ENCODE results near the gene ICA1.

Gene ICA1

DNA sequence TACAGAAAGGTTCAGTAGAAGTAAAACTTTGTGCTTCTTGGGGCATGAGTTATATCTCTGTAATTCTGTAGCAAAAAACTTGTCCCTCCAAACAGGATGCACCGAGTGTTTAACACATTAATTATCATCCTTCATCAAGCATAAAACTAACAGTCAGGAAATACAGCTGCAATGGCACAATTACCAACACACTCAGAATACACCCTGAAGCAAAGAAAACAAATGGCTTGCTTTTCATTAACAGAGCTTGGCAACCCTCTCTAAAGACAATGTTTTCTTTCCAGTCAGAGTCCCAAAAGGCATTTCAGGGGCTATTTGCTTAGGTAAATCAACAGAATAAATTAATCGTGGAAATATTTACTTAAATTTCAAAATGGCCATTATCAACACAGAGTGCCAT, 107.7 kb downstream of the ICA1 start:
- no peak for DNase-seq (ENCODE audit: extremely low read depth, low read depth)
- TF ChIP-seq, protein P1, sequence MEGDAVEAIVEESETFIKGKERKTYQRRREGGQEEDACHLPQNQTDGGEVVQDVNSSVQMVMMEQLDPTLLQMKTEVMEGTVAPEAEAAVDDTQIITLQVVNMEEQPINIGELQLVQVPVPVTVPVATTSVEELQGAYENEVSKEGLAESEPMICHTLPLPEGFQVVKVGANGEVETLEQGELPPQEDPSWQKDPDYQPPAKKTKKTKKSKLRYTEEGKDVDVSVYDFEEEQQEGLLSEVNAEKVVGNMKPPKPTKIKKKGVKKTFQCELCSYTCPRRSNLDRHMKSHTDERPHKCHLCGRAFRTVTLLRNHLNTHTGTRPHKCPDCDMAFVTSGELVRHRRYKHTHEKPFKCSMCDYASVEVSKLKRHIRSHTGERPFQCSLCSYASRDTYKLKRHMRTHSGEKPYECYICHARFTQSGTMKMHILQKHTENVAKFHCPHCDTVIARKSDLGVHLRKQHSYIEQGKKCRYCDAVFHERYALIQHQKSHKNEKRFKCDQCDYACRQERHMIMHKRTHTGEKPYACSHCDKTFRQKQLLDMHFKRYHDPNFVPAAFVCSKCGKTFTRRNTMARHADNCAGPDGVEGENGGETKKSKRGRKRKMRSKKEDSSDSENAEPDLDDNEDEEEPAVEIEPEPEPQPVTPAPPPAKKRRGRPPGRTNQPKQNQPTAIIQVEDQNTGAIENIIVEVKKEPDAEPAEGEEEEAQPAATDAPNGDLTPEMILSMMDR (IDR thresholded peaks at IDR 0.05; ENCODE audit: low read depth, low read length, missing control alignments): no peak
- no peak overlapping the region for H3K4me3 ChIP-seq (replicated peaks; ENCODE audit: low read depth, low read length)

DNA sequence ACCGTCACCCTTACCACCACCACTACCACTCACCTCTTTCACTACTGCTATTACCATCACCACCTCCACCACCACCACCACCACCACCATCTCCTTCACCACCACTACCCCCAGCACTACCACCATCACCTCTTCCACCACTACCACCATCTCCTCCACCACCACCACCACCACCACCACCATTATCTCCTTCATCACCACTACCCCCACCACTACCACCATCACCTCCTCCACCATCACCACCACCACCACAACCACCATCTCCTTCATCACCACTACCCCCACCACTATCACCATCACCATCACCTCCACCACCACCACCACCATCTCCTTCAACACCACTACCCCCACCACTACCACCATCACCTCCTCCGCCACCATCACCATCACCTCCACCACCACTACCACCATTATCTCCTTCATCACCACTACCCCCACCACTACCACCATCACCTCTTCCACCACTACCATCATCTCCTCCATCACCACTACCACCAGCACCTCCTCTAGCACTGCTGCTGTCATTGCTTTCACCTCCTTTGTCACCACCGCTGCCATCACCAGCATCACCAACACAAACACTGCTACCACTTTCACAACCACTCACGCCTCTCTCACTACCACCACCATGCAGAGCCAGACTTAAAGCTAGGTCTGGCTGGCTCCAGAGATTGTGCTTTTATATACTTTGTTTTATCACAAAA, 109.3 kb downstream of the ICA1 start:
- TF ChIP-seq, protein P1 (IDR thresholded peaks at IDR 0.05; ENCODE audit: low read depth, low read length, missing control alignments): no peak
- no peak for DNase-seq (ENCODE audit: extremely low read depth, low read depth)

DNA sequence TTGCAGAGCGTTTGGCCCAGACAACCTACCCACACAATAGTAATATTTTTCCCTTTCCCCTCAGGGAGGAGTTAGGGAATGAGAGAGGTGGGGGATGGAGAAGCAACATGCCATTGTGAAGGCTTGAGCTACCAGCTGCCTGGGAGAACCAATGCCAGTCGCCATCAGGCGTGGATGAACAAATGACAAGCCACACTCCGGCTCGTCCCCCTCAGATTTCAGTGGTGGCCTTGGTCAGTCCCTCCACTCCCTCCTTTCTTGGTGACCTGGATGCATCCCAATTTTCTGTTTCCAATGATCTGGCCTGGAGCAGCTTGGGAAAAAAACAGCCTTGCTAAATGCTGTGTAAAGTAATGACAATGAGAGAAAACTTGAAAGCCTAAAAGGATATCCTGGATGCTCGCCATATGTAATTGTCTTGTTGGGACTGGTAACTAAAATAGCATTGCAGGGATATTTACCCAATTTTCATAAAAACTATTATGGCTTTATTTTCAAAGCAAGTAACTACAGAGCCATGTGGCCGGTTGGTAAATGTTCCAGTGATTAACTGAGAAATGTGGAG, 110.7 kb downstream of the ICA1 start:
- no peak for DNase-seq (ENCODE audit: extremely low read depth, low read depth)
- TF ChIP-seq, protein P1 (IDR thresholded peaks at IDR 0.05; ENCODE audit: low read depth, low read length, missing control alignments): no peak
- no peak overlapping the region for H3K4me3 ChIP-seq (replicated peaks; ENCODE audit: low read depth, low read length)

More for the DNA sequence above, 109.3 kb downstream of the ICA1 start:
- H3K4me3 ChIP-seq (replicated peaks; ENCODE audit: low read depth, low read length): no peak overlapping the region

DNA sequence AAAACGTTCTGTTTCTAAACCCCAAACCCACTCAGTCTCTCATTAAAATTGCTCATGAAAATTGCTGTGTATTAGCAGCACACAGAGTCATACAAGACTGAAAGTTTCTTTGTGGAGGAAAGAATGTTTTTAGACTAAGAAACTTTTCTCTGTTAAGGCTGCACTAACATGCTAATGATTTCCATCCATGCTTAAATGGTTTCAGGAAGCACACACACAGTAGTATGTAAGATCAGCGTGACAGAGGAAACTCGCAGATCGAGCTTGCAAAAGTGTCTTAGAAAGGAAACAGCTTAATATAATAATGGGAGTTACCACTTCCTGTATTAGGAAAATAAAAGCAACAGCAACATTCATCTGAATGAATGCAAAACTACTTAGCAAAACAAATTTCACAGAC, 112.7 kb downstream of the ICA1 start:
- TF ChIP-seq, protein P1 (IDR thresholded peaks at IDR 0.05; ENCODE audit: low read depth, low read length, missing control alignments): no peak
- H3K4me3 ChIP-seq (replicated peaks; ENCODE audit: low read depth, low read length): no peak overlapping the region
- no peak for DNase-seq (ENCODE audit: extremely low read depth, low read depth)

DNA sequence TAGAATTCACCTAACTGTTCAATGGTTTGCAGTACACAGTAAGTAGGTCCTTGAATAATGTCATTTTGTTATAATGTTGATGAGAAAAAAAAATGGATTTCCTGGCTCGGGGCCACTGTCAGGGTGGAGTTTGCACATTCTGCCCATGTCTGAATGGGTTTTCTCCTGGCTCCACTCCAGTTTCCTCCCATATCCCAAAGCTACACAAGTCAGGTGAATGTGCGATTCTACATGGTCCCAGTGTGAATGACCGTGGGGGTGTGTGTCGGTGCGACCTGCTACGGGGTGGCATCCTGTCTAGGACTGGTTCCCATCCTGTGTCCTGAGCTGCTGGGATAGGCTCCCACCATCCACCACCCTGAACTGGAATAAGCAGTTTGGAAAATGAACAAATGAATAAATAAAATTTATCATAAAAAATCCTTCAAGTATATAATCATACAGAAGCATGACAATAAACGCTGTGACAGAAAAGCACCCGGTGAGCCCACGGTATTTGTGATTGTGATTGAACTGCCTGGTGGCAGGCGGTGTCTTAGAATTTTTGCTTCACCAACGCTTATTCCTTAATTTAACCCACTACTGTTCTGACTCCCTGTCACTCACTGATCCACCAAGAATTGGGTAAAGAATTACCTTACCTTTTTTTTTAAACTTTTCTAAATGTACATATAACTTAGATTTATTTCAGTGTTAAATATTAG, 114.1 kb downstream of the ICA1 start:
- no peak for DNase-seq (ENCODE audit: extremely low read depth, low read depth)
- H3K4me3 ChIP-seq (replicated peaks; ENCODE audit: low read depth, low read length): no peak overlapping the region
- TF ChIP-seq, protein P1 (IDR thresholded peaks at IDR 0.05; ENCODE audit: low read depth, low read length, missing control alignments): no peak

DNA sequence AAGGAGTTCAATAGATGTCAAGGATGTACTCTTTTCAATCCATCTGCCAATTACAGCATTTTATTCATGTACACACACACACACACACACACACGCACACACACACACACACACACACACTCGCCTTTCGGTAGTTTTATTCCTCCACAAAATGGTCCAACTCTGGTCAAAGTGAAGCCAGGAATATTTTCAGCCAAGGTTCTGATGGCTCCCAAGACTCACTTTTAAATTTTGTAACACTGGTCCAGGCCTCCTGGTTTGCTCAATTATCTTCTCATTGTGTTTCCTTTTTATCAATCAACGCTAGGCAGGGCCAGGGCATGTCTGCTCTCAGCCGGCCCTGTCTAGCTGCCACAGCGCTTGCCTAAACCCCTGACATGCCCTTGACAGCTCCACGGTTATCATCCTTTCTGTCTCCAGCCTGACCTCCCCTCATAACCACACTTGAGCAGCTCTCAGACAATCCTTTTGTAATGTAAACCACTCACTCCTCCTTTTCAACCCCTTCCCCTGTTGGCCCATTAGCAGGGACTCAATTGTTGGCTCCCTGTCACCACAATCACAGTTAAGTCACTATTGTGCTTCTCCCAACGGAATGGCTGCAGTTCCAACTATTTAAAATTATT, 115.1 kb downstream of the ICA1 start:
- TF ChIP-seq, protein P1 (IDR thresholded peaks at IDR 0.05; ENCODE audit: low read depth, low read length, missing control alignments): no peak
- no peak overlapping the region for H3K4me3 ChIP-seq (replicated peaks; ENCODE audit: low read depth, low read length)
- no peak for DNase-seq (ENCODE audit: extremely low read depth, low read depth)

Measured in HFF-Myc (cell line).